ENCODE measurements around the gene TXNDC16.

DNA sequence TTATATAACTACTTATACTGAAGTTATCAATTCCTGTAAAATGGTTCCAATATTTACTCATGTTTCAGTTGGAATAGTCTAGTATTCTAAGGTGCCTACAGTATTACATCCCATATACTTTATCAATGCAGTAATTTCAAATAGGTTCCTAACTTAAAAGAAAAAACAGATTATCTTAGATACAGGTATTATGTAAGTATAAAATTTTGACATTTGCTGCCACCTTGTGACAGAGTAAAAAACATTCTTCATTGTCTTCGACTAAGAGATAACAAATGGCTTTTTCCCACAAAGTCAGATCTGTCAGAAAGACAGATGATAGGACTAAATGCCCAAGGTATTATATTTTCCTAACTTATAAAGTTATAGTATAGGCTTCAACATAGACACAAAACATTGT lies 78.7 kb downstream of the TXNDC16 start:
- TF ChIP-seq, protein P1, sequence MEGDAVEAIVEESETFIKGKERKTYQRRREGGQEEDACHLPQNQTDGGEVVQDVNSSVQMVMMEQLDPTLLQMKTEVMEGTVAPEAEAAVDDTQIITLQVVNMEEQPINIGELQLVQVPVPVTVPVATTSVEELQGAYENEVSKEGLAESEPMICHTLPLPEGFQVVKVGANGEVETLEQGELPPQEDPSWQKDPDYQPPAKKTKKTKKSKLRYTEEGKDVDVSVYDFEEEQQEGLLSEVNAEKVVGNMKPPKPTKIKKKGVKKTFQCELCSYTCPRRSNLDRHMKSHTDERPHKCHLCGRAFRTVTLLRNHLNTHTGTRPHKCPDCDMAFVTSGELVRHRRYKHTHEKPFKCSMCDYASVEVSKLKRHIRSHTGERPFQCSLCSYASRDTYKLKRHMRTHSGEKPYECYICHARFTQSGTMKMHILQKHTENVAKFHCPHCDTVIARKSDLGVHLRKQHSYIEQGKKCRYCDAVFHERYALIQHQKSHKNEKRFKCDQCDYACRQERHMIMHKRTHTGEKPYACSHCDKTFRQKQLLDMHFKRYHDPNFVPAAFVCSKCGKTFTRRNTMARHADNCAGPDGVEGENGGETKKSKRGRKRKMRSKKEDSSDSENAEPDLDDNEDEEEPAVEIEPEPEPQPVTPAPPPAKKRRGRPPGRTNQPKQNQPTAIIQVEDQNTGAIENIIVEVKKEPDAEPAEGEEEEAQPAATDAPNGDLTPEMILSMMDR (IDR thresholded peaks at IDR 0.05; ENCODE audit: low read depth, low read length) = no peak
- no peak for TF ChIP-seq MYC (IDR thresholded peaks at IDR 0.05; ENCODE audit: low read depth, low read length)
